GM12801 (cell line): ENCODE results near the gene RIMBP2.

Source experiments
- TF ChIP-seq, protein P1 (sequence below): IDR thresholded peaks from one replicate; pipeline ENCODE4 v1.5.1; 2011; ENCODE audit warnings: control low read depth; ENCODE audit not compliant: insufficient read length; ENCODE audit errors: extremely low read depth

The RIMBP2 gene

DNA sequence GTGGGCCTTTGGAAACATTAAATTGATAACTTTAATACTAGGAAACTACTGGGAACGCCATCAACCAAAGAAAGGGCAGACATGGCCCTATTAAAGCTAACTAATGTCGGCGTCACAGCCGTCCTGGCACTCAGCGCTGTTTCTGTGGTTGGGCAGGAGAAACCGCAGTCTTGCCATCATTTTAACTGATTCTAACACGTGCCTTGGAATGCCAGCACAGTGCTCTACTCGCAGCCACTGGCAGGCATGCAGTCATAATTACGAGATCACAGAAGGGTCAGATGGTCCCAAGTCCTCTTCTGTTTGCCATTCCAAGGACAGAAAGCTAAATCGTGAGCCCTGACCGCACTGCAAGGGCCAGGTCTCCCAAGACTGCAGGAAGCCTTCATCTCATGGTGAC, 75.2 kb downstream of the RIMBP2 start:
- TF ChIP-seq, protein P1, sequence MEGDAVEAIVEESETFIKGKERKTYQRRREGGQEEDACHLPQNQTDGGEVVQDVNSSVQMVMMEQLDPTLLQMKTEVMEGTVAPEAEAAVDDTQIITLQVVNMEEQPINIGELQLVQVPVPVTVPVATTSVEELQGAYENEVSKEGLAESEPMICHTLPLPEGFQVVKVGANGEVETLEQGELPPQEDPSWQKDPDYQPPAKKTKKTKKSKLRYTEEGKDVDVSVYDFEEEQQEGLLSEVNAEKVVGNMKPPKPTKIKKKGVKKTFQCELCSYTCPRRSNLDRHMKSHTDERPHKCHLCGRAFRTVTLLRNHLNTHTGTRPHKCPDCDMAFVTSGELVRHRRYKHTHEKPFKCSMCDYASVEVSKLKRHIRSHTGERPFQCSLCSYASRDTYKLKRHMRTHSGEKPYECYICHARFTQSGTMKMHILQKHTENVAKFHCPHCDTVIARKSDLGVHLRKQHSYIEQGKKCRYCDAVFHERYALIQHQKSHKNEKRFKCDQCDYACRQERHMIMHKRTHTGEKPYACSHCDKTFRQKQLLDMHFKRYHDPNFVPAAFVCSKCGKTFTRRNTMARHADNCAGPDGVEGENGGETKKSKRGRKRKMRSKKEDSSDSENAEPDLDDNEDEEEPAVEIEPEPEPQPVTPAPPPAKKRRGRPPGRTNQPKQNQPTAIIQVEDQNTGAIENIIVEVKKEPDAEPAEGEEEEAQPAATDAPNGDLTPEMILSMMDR = no peak

DNA sequence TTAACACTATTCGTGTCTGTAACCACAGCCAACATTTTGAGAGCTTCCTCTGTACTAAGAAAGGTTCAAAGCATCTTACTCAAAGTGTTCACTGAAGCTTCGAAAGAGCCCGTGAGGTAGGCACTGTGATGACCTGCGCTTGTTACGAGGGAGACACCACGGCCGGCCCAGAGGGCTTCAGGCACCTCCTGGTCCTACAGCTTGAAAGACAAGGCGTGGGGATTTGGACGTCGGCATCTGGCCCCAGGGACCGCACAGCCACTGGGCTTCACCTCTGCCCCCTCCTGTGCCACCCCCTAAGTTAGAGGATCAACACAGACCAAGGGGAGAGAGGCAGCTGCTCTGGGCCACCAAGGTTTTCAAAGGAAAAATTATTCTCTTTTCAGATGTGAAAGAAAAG, 75.6 kb downstream of the RIMBP2 start:
- TF ChIP-seq, protein P1 = no peak

DNA sequence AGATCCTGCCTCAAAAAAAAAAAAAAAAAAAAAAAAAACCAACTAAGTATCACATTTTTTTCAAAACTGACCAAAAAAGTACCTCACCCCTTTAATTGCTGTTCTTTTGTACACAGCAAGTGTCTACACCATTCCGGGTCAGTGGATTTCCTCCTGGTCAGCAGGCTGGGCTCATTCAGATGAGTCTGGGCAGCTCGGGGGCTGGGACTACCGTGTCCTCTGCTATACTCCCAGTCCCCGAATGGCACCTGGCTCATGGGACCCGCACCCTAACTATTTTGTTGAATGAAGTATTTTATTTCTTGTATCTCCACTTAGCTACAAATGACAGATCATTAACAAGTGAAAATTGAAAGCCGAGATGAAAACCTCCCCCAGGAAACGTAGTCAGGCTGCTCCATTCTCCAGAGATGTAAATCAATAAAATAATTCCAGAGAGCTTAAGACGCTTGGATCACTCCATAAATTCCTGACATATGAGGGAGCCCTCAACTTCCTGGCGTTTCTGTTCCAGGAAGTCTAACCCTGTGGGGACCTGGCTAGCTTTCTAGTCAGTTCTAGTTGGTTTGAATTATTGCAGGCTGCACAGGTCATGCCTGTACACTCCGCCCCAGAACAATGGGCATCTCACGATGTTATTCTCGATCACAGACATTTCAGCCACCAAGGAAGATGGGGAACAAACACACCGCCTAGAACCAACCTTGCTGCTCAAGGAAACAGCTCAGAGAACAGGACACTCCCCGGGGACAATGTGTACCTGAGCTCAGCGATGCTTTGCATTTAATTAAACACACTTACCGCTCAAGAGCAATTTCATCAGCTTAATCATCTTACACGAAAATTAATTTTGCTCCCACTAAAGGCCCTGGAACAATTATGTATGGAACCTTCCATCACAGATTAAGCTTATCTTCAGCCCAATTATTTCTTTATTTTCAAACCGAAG, 76.3 kb downstream of the RIMBP2 start:
- TF ChIP-seq, protein P1 = no peak

DNA sequence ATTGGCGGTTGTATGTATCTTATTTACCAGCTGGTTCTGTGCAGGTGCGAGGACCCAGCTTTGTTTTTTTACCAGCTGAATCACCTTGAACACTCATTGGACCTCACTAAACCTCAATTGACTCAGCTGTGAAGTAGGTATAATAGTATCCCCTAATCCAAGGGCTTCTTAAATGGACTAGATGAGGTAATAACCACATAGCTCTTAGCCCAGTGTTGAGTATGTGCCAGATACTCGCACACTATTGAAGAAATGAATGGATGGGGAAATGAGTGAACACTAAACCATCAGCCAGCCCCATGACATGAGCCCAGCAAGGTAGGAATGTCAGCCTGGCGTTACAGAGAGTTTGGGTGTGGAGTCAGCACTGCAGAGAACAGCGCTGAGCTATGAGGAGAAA, 79.7 kb downstream of the RIMBP2 start:
- TF ChIP-seq, protein P1 = no peak

DNA sequence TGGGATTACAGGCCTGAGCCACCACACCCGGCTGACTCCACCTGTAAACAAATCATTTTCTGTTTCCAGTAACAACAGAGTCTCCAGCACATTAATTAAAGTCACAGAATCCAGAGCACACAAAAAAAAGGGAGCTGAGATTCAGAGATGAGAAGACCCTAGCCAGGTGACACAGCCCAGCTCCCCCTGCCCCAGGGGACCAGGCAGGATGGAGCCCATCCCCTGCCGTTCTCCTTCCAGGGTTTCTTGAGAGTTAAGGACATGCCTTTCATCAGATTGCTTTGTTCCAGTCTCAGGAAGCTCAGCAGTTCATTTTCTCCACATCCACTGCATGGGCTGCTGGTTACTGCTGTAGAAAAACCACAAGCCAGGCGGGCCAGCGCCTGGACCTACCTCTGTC, 81.2 kb downstream of the RIMBP2 start:
- TF ChIP-seq, protein P1 = no peak

DNA sequence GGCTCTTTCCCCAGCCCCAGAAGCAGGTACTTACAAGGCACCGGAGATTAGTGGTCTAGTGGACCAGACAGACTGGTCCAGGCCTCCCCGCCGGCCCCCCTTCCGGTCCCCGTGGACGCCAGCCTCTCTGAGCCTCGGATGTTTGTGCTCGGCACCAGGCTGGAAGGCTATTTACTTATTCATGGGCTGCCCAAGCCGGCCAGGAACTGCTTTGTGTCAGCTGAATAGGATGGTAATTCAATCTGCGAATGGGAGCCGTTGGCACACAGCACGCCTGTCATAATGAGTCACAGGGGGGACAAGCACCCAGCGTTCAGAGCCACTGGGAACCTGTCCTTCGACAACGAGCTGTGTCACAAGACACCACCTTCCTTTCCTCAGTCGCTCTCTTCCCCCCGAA, 82.3 kb downstream of the RIMBP2 start:
- TF ChIP-seq, protein P1 = no peak

DNA sequence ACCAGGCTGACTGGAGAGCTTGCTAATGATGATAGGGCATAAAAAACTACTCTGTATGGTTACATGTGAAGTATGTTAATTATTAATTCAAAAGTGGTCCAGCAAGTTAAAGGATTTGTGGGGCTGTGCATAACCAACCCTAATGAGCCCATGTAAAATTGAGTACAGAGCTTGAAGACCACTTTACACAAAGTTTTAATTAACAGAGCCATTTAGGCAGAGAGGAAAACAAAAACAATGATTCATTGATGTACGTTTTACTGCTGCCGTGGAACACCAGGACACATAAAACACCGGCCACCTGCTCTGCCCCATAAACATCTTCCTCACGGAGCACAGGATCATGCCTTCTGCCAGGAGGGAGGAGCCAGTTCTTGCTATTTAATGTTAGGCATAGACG, 83.5 kb downstream of the RIMBP2 start:
- TF ChIP-seq, protein P1 = no peak
